OCI-LY1 (cell line): ENCODE measurements around the gene SHH.

ENCODE experiments used
- CTCF ChIP-seq: fragments of 200-600 bp; sonication (generic), shearing (Covaris generic); IDR thresholded peaks from 2 replicates; pipeline ENCODE4 v1.5.1; 2017; ENCODE audit warnings: mild to moderate bottlenecking, antibody characterized with exemption, low read length, moderate library complexity, mixed read lengths
- EZH2 ChIP-seq: fragments of 200-600 bp; sonication (generic), shearing (Covaris generic); IDR thresholded peaks from 2 replicates; pipeline ENCODE4 v1.8.0; 2017; ENCODE audit warnings: borderline replicate concordance, mixed run types, mild to moderate bottlenecking, antibody characterized with exemption, low read length, moderate library complexity, mixed read lengths

DNA sequence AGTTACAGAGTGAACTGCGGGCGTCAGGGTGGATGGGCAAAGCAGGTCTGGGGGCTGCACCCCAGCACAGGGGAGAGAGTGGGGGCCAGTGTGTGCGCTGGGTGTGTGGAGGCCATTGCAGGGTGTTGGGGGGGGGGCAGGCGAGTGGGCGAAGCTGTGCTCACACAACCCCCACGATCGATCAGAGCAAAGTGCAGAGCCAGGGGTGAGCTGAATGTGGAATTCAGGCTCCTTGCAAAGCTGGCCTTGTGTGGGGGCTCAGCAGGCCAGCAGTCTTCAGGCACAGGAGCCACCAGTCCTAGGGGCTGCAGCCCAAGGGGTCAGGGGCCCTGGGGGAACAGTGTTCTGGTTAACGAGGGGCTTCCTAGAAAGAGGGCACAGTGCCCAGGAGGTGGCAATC, 862 bp upstream of the SHH start:
- TF ChIP-seq CTCF (no peak), EZH2 (no peak)
